GM21423 (cell line): ENCODE results near the gene CENPF.
"Not testable (repeated sequence)": the region's sequence is repeated elsewhere in the genome, so short reads cannot be mapped to it uniquely, and the experiment has no call there.

Source experiments
- ATAC-seq: cut with Tn5 transposase; IDR thresholded peaks from one replicate; pipeline ENCODE4 v1.9.1; 2021; ENCODE audit warnings: mild to moderate bottlenecking, moderate library complexity; ENCODE audit not compliant: unreplicated experiment

The CENPF gene

DNA sequence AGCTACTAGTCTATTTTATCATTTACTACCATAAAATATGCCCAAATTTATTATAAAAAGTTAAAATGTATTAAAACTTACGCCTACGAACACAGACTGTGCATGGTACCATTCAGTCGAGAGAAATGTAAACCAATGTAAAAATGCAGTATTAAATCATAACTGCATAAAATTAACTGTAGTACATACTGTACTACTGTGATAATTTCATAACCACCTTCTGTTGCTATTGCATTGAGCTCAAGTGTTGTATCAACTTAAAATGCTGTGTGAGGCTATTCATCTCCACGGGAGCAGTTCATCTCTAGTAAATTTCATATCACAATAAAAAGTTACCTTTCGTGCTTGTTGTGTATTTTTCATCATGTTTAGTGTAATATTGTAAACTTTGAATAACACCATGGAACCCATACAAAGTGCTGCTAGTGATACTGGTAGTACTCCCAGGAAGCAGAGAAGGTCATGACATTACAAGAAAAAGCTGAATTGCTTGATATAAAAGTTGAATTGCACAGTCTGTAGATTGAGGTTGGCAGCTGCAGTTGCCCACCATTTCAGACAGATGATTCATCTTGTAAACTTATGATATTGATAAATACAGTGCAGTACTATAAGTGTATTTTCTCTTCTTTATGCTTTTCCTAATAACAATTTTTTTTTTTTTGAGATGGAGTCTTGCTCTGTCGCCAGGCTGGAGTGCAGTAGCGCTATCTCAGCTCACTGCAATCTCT lies 19.0 kb upstream of the CENPF start:
- ATAC-seq: no peak

DNA sequence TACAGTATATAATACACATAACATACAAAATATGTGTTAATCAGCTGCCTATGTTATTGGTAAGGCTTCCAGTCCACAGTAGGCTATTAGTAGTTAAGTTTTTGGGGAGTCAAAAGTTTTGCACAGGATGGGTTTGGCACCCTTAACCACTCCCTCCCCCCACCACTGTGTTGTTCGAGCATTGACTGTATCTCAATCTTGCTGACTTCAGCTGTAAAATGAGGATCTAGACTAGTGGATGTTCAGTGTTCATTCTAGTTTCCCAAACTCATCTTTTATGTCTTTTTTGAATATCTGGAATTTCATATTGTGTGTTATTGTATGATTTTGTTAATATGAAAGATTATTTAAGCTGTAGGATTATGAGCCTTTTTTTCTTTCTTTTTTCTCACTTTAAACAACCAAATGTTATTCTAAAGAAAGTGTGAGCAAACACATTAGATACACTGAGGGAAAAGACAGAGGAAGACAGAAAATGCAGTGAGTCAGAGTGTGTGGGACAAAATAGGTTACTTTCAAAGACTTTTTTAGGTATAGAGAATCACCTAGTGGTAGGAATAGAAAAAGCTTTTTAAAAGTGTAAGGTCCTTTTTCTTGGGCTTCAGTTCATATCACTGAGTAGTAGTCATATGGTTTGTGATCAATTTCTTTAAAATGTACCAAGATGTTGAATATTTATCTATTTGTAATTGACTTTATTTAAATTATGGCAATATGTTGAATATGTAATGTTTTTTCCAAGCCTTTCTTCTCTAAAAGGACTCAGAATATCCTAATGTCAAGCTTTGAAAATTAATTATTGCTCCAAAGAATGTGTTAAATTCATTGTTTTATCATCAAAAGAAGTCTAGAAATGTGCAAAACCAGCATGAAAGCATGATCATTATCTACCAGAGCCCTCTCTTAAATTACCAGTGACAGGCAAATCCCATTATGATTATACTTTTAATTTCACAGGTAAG lies 17.9 kb upstream of the CENPF start:
- ATAC-seq: peak; percentile 73

DNA sequence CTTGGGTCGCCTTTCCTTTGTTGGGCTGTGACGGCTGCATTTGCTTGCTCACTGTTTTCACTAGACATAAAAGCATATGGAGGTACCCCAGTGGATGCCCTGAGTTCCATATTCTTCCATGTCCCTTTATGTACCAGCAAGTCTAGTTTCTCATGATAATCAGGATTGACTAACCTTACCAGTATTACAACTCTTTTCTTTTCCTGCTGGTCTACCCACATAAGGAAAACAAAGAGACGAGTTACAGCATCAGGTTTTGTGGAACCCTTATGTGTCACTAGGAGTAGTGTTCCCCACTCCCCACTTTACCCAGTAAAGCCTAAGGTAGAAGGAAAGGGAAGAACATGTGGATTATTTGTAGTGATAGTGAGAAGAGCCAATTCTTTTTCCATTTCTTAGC lies 16.4 kb upstream of the CENPF start:
- ATAC-seq: no peak

DNA sequence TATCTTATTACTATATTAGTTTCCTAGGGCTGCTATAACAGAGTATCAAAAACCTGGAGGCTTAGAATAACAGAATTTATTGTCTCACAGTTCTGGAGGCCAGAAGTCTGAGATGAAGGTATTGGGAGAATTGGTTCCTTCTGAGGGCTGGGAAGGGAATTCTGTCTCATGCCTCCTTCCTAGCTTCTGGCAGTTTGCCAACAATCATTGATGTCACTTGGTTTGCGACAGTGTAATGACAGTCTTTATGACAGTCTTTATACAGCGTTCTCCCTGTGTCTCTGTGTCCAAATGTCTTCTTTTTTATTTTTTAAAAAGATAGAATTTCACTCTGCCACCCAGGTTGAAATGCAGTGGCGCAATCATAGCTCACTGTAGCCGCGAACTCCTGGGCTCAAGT lies 15.8 kb upstream of the CENPF start:
- no peak for ATAC-seq

DNA sequence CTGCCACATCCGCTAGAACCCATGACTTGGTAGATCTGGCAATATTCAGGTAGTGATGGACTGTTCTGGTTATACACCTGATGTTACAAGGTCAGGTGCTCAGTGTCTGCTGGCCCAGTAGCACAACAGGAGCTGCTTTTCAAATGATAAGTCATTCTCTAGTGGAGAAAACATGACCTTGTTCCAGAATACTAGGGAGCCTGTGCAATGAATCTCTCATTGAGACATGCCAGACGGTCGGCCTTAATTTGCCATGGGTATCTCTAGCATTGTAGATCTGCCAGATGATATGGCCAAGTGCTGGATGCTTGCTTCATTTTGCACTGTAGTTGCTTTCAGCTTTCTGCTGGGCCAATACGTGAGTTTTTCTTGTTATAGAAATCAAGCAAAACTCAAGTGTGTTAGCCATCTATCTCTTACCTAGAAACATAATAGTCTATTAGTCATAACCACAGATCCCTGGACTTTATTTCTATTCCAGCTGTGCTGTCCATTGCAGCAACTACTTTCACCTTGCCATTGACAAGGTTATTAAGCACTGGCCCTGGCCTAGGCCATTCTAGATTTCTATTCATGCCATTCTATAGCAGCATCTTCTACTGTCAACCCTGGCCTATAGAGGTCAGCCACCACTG lies 13.9 kb upstream of the CENPF start:
- no peak for ATAC-seq

DNA sequence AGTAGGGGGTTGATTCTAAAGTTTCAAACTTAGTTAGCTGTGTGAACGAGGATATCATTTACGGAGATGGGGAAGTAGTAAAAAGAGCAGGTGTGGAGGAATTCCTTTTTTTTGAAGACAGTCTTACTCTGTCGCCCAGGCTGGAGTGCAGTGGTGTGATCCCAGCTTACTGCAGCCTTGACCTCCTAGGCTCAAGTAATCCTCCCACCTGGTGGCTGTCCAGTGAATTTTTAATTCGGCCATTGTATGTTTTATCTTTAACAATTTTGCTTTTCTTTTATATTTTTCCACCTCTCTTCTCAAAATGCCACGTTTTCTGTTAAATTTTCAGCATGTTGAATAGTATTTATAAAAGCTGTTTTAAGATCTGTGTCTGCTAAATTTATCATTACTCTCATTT lies 12.3 kb upstream of the CENPF start:
- ATAC-seq: no peak

DNA sequence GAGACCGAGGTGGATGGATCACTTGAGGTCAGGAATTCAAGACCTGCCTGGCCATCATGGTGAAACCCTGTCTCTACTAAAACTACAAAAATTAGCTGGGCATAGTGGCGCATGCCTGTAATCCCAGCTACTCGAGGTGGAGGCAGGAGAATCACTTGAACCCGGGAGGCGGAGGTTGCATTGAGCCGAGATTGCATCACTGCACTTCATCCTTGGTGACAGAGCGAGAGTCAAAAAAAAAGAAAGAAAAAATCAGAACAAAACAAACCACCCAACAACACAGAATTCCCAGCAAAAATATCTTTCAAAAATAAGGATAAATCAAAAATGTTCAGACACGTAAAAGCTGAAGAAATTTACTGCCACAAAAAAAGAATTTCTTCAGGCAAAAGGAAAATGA lies 11.1 kb upstream of the CENPF start:
- not testable (repeated sequence) for ATAC-seq

DNA sequence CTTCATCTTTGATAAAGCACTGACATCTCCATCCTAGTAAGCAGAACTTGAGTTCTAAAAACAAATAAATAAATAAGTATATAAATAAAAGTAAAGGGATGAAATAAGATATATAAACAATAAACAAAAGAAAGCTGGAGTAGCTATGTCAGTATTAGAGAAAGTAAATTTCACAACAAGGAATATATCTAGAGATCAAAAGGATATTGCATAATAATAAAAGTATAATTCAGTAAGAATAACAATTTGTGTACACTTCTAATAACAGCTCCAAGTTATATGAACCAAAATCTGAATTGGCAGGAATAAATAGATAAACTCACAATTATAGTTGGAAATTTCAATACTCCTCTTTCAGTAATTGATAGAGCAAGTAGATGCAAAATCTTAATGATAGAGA lies 9.8 kb upstream of the CENPF start:
- ATAC-seq: no peak

DNA sequence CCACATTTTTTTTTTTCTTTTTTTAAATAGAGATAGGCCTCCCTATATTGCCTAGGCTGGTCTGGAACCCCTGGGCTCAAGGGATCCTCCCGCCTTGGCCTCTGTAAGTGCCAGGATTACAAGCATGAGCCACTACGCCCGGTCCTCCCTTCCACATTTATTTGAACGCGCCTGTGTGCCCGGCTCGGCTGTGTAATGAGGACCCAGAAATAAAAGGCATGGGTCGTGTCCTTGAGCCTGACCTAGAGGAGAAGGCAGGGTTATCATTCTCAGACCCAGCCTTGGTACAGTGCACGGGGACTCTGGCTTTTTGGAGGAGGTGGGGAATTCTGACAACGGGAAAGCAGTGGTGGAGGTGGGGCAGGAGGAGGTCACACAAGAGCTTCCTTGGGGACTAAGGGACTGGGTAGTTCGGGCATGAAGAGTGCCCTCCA lies 841 bp downstream of the CENPF start:
- no peak for ATAC-seq

DNA sequence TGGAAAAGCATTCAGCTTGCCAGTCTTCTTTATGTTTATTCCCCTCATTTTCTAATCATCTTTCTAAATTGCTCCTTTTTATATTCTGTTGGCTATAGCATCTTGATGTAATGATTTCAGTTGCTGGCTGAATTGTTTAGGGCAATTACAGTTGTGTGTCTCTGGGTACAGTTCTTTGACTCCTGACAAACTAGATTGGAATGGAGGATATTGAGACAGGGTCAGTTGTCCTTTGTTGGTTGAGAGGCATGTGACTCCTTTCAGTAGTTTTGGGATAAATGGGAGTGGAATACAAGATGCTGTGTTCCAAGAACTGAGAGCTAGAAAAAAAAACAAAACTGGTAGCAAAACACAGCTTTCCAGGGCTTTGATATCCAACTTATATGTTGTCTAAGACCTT lies 1.5 kb downstream of the CENPF start:
- ATAC-seq: no peak

DNA sequence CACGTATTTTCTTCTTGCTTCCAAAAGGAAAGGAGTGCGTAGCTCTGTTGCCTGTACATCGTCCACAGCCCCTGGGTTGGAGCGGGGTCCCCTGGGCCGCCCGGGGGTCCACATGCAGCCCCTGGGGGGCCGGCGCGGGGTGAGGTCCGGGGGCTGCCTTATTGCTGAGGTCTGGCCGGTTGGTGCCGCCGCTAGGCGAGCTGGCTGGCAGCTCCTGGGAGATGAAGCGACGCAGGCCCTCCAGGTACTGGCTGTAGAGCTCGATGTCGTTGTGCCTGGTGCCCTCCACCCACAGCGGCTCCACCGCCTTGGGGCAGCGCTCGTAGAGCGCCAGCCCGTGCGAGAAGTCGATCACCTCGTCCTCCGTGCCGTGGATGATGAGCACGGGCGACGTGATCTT lies 2.5 kb downstream of the CENPF start:
- ATAC-seq: not testable (repeated sequence)

DNA sequence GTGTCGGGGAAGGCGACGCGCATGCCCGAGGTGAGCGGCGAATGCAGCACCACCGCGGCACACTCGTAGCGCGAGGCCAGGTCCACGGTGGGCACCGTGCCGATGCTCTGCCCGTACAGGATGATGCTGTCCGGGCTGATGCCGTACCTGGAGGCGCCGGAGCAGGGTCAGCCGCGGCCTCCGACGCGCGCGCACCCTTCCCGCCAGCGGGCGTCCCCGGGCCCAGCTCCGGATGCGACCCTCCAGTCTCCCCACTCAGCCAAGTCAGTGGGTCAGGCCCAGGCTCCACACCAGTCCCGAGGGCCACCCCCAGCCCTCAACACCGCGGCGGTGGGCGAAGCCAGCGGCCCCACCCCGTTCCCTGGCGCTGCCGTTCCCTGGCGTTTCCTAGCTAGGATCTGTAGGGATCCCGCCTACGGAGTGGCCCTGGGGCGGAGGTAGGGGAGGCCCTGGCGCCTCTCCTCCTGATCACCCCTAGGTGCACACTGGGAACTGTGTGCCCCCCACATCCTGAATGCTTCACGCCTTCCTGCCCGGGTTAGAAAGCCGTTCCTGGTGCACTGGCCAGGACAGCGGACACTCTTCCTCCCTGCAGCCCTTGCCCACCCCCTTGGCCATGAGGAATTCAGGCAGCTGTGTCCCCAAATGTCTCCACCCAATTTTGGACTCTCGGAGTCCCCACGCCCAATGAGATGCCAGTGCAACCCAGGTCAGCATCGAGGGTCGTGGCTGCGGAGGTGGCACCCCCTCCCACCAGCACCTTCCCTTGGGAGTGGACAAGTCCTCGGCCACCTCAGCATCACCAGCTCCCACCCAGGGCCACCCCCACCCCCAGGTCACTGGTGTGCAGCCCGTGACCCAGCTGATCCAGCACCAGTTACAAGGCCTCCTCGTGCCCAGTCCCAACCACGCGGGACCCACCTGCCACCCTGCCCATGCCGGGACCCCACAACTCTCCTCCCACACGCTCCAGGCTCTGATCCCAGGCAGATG lies 3.2 kb downstream of the CENPF start:
- not testable (repeated sequence) for ATAC-seq

DNA sequence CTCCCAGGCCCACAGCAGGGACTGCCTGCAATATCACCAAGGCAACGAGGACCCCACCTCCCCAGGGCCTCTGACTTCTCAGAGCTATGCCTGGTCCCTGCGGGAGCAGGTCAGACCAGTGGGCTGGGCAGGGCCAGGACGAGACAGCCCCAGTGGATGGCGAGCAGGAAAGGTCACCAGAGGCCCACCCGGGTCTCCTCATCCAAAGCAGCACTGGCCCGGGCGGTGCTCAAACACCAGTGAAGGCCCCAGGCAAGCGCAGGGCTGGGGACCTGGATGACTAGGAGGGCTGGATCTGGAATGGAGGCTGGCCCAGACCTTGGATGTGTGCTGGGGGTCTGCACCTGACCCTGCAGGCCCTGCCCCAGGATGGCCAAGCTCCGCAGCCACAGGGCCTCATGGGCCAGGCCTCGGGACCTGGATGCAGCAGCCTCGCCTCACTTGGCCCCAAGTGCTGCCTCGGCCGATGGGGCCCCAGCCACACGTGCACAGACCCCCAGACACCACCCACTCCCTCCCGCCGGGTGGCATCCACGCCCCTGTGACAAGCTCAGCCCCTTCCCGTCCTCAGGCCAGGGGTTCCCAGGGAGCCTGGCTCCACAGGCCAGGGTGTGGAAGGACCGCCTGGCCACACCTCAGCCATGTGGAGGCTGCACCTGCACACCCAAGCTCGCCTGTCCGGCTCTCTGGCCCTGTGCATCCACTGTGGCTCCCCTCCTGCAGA lies 4.7 kb downstream of the CENPF start:
- not testable (repeated sequence) for ATAC-seq

DNA sequence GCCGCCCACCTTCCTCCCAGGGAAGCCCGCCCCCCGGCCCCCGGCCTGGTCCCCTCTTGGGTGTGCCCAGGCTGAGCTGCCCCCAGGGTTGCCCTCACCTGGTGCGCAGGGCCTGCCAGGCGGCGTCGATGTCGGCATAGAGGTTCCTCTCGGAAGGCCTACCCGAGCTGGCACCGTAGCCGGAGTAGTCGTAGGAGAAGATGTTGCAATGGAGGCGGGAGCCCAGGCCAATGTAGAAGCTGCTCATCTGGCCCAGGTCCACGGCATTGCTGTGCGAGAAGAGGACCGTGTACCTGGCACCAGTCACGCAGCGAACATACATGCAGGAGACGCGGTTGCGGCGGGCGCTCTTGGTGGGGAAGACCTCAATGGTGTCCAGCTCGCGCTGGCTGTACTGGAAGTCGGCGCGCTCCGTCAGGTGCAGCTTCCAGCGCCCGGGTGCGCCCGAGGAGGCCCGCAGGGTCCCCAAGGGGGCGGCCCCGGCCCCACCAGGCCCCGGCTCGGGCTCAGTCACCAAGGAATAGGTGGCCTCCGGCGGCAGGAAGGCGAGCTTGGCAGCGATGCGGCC lies 5.3 kb downstream of the CENPF start:
- ATAC-seq: not testable (repeated sequence)

DNA sequence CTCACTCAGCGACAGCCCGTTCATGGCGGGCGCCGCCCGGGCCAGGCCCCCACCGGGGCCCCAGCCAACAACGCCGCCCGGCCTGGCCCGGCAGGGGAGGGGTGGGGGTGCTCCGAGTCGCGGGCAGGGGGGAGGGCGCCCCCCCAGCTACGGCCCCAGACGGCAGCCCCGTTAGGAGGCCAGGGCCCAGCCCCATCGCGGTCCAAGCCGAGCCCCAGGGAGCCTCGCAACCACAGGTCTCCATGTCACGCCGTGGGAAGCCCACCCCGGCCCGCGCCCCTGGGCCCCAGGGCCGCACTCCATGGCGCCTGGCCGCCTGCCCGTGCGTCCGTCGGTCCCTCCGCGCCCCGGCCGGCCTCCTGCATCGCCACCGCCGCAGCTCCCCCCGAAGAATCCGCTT lies 5.8 kb downstream of the CENPF start:
- ATAC-seq: not testable (repeated sequence)

DNA sequence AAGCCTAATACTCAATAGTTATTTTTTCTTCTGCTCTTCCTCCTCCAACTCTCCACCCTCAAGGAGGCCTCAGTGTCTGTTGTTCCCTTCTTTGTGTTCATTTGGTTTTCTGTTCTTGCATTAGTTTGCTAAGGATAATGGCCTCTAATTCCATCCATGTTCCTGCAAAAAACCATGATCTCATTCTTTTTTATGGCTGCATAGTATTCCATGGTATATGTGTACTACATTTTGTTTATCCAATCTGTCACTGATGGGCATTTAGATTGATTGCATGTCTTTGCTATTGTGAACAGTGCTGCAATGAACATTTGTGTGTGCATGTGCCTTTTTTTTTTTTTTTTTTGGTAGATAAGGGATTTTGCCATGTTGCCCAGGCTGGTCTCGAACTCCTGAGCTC lies 6.7 kb downstream of the CENPF start:
- no peak for ATAC-seq

DNA sequence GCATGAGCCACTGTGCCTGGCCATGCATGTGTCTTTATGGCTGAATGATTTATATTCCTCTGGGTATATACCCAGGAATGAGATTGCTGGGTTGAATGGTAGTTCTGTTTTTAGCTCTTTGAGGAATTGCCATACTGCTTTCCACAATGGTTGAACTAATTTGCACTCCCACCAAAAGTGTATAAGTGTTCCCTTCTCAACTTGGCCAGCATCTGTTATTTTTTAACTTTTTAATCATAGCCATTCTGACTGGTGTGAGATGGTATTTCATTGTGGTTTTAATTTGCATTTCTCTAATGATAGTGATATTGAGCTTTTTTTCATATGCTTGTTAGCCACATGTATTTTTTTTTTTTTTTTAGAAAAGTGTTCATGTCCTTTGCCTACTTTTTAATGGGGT lies 7.1 kb downstream of the CENPF start:
- ATAC-seq: not testable (repeated sequence)

DNA sequence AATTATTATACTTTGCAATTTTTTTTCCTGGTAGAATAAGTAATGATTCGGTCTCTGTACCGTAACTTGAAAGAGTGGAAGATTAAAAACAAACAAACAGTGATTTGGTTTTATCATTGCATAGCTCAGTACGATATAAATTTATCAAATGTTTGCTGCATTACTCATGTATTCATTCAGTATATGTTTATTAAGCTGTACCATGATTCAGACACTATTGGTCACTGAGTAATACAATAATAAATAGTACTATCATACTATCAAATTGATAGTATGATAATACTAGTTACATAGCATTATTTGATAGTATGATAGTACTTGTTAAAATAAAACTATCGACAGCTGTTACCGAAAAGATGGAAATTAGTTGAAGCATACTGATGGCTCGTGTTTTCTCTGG lies 12.1 kb downstream of the CENPF start:
- no peak for ATAC-seq

DNA sequence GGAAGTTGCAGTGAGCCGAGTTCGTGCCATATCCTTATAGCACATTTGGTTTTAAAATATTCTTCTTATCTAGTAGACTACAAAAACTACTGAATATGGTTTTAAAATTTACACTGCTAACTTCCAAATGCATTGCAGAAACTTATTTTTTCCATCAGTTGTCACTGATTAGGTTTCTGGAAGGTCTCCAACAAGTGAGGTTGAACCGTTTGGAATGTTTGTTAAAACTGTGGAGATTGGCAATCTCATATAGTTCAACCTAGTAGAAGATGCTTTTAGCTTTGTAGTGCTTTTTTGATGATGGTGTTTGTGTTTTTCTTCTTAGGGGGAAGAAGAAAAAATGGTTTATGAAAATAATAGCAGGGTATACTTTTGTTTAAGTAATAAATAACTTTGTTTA lies 12.9 kb downstream of the CENPF start:
- no peak for ATAC-seq
